NCI-H82 treated with DMSO at 0.1 percent for 48 hours (cell line): ENCODE measurements around the gene PHACTR4.
"Not testable (repeated sequence)": the region's sequence is repeated elsewhere in the genome, so short reads cannot be mapped to it uniquely, and the experiment has no call there.

Source experiments
- DNase-seq: peaks from one replicate; lab custom pipeline; 2025; ENCODE audit not compliant: unreplicated experiment; lab: John Stamatoyannopoulos, UW

Gene PHACTR4

DNA sequence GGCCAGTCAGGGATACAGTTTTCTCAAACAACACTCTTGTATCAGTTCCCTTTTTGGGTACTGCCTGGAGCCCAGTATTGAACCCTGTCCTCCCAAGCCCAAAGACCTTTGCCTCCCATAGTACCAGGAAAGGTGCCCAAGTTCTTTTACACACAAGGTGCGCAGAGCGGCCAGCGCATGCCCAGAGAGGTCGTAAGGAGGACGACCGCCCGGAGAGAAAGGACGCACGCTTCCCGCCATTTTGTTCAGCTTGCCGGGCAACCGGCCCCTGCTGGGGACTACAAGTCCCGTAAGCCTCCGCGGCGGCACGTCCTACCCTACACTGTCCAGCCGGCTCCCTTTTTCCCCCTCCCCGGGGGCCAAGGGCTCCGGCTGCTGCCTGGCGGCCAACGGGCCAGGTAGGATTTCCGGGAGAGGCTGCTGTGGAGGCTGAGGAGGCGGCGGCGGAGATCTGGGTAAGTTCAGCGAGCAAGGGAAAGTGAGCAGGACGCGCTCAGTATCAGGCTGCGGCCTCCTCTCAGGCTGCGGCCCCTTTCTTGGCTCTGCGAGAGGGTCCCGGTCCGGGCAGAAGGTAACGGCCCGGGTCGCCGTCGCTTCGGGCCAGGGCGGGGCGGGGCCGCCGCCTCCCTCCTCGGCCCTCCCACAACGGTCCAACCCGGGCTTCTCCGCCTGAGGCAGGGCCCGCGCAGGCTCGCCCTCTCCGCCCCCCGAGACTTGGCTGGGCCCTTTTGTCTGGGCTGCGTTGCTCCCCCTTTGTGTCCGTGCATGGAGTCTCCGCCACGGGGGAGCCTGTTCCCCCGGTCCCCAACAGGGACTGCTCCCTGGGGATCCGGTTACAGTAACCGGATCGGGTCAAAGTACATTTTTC is at the start of gene PHACTR4:
Gene PHACTR4, plus strand, starts transcription at position 370 of the 868 bp plus-strand sequence. CDS start 37,708 bp downstream, outside the sequence.
- DNase-seq: peak; percentile 92

DNA sequence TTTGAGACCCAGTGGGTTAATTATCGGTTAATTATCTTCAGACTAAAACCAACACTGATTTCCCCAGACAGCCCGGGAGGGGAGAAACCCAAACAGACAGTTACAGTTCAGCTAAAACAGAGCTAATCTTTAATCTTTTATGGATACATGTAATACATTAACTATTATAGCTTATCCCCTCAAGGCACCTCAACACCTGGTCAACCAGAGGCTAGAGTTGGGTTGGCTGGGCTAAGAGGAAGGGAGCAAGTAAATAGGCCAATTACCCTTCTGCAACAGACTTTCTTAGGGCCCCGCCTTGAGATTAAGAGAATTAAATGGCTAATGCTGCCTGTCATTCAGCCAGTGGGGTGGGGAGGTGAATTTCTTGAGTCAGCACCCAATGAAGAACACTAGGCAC is 47.3 kb upstream of the PHACTR4 start:
- peak; percentile 99 for DNase-seq

GRCh38 chr1:28323720-28324119 is 45.8 kb upstream of the PHACTR4 start:
- DNase-seq: peak; percentile 82

DNA sequence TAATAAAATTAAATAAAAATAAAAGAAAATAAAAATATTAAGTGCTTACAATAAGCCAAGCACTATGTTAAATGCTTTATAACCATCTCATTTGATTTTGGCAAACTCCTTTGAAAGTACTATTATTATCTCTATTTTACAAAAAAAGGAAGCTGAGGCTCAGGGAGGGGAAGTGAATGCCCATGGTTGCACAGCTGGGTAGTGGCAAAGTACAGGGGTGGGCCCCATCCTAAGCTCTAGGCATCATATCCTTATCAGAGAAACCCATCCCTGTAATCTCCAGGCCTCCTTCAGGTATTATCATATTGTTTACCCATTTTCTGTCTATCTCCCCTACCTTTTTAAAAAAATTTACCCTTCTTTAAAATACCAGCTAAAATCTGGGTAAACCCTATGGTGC is 43.0 kb upstream of the PHACTR4 start:
- no peak for DNase-seq

- DNase-seq: no peak
These were observed 42.6 kb upstream of the PHACTR4 start for GRCh38 chr1:28326984-28327383.

- DNase-seq: not testable (repeated sequence)
These were observed 42.1 kb upstream of the PHACTR4 start for GRCh38 chr1:28327431-28327830.

DNA sequence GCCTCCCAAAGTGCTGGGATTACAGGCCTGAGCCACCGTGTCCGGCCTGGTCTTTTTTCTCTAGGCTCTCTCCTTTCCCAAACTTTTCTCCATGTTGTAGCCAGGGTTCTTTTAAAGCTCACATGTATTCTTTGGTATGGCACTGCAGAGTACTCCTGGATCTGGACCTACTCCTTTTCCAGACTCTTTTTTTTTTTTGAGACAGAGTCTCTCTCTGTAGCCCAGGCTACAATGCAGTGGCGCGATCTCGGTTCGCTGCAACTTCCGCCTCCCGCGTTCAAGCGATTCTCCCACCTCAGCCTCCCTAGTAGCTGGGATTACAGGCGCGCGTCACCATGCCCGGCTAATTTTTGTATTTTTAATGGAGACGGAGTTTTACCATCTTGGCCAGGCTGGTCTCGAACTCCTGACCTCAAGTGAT is 41.3 kb upstream of the PHACTR4 start:
- DNase-seq: no peak

- no peak for DNase-seq
These were observed 40.0 kb upstream of the PHACTR4 start for GRCh38 chr1:28329395-28330153.

GRCh38 chr1:28338897-28339296 is 30.6 kb upstream of the PHACTR4 start:
- DNase-seq: no peak

DNA sequence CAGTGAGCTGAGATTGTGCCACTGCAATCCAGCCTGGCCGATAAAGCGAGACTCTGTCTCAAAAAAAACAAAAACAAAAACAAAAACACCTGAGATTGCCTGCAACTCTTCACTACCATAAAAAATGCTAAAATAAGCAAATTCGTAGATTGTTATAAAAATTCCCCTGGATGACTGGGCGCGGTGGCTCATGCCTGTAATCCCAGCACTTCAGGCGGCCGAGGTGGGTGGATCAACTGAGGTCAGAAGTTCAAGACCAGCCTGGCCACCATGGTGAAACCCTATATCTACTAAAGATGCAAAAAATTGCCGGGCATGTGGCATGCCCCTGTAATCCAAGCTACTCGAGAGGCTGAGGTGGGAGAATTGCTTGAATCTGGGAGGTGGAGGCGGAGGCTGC is 30.0 kb upstream of the PHACTR4 start:
- DNase-seq: no peak

DNA sequence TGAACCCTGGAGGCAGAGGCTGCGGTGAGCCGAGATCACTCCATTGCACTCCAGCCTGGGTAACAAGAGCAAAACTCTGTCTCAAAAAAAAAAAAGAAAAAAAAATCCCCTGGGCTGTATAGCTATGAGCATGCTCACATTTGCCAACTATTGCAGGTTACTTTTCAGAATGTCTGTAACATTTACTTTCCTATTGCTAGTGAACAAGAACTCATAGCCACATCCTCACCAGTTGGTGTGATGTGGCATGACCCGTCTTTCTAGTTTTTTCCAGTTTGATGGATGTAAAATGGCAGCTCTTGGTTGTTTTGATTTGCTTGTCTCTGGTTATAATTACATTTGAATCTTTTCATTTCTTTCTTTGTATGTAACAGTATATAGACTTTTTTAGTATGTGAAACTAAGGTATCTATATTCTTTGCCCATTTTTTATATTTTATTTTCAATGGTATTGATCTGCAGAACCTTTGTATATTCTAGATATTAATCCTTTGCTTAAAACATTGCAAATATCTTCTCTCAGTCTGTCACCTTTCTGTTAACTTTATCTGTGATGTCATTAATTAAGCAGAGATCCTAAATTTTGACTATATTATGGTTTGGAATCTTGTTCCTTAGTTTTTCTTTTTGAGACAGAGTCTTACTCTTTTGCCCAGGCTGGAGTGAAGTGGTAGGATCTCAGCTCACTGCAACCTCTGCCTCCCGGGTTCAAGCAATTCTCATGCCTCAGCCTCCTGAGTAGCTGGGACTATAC is 29.1 kb upstream of the PHACTR4 start:
- DNase-seq: no peak

DNA sequence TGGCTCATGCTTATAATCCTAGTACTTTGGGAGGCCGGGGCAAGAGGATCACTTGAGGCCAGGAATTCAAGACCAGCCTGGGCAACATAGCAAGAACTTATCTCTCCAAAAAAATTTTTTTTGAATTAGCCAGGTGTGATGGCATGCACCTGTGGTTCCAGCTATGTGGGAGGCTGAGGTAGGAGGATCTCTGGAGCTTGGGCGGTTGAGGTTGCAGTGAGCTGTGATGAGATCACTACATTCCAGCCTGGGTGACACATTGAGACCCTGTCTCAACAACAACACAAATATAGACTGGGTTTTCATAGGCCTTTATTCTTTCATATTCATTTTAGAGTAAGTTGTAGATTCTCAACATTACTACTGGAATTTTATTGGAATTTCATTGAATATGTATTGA is 27.9 kb upstream of the PHACTR4 start:
- no peak for DNase-seq

DNA sequence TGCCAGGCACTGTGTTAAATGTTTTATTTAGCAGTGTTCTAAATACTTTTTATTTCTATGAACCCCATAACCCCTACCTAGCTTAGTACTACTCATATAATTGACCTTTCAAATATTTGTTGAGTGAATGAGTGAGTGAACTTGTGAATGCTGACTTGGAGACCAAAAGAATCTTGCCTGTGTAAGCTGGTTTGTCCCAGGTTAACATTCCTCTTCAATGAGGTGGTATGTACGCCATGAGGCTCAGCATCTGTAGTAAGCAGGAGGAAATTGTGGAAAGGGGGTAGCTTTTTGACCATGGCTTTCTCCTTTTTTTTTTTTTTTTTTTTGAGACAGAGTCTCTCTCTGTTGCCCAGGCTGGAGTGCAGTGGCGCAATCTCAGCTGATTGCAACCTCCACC is 26.1 kb upstream of the PHACTR4 start:
- DNase-seq: no peak

DNA sequence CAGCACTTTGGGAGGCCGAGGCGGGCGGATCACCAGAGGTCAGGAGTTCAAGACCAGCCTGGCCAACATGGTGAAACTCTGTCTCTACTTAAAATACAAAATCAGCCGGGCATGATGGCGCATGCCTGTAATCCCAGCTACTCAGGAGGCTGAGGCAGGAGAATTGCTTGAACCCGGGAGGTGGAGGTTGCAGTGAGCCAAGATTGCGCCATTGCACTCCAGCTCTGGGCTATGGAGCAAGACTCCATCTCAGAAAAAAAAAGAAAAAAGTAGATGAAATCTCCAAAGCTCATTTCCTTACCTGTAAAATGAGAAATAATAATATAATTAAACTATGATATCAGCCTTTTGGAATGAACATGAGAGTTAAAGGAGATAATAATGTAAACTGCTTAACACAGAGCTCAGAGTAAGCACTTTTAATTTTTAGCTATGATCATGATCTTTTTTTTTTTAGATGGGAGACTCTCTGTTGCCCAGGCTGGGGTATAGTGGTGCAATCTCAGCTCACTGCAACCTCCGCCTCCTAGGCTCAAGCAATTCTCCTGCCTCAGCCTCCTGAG is 16.2 kb upstream of the PHACTR4 start:
- not testable (repeated sequence) for DNase-seq

- no peak for DNase-seq
These were observed 15.4 kb upstream of the PHACTR4 start for GRCh38 chr1:28354121-28354520.

GRCh38 chr1:28358716-28359115 is 10.8 kb upstream of the PHACTR4 start:
- peak; percentile 25 for DNase-seq

- DNase-seq: peak; percentile 40
These were observed 9.8 kb upstream of the PHACTR4 start for GRCh38 chr1:28359592-28360239.

GRCh38 chr1:28364888-28365287 is 4.7 kb upstream of the PHACTR4 start:
- DNase-seq: no peak

DNA sequence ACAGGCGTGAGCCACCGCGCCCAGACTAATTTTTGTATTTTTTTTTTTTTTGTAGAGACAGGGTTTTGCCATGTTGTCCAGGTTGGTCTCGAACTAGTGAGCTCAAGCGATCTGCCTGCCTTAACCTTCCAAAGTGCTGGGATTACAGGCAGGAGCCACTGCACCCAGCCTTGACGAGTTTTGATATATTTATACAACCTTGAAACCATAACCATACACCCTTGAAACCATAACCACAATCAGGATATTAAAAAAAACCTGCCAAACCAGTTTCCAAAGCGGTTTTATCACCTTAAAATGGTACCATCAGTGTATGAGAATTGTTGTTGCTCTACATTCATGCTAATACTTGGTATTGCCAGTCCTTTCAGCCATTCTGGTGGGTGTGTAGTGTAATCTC is 3.7 kb upstream of the PHACTR4 start:
- DNase-seq: no peak

- DNase-seq: not testable (repeated sequence)
These were observed 932 bp upstream of the PHACTR4 start for GRCh38 chr1:28368608-28369007.
